Hepatocyte (in vitro differentiated cells): ENCODE results near the gene SMG9. TPM values are rescaled to one million over a fixed set of nuclear protein-coding genes. Genes with fewer than 3 reads are reported as not detected.

ENCODE experiments used
- DNase-seq: peaks from one replicate; pipeline ENCODE4 v3.0.0-alpha.2; 2016; ENCODE audit warnings: low spot score
- H2AFZ ChIP-seq: fragments of 200-600 bp; sonication (generic); 2 replicates; pipeline ENCODE4 v1.6.0; 2016; ENCODE audit warnings: antibody characterized with exemption, mild to moderate bottlenecking
- H3K27ac ChIP-seq: fragments of 200-600 bp; sonication (generic); 2 replicates; pipeline ENCODE4 v1.5.1; 2016; ENCODE audit warnings: mild to moderate bottlenecking
- H3K27me3 ChIP-seq: fragments of 200-600 bp; sonication (generic); 2 replicates; pipeline ENCODE4 v1.6.1; 2016
- H3K36me3 ChIP-seq: fragments of 200-600 bp; sonication (generic); replicated peaks from 2 replicates; pipeline ENCODE4 v1.5.1; 2016; ENCODE audit warnings: low read depth; ENCODE audit not compliant: insufficient read depth
- H3K4me1 ChIP-seq: fragments of 200-600 bp; sonication (generic); 2 replicates; pipeline ENCODE4 v1.5.1; 2016; ENCODE audit warnings: mild to moderate bottlenecking, moderate library complexity; ENCODE audit not compliant: insufficient read depth
- H3K4me2 ChIP-seq: fragments of 200-600 bp; sonication (generic); 2 replicates; pipeline ENCODE4 v1.6.0; 2016
- H3K4me3 ChIP-seq: fragments of 200-600 bp; sonication (generic); 2 replicates; pipeline ENCODE4 v1.5.1; 2016; ENCODE audit warnings: mild to moderate bottlenecking
- H3K79me2 ChIP-seq: fragments of 200-600 bp; sonication (generic); 2 replicates; pipeline ENCODE4 v1.6.0; 2017; ENCODE audit warnings: mild to moderate bottlenecking
- H3K9me2 ChIP-seq: fragments of 200-600 bp; sonication (generic); replicated peaks from 2 replicates; pipeline ENCODE4 v1.6.0; 2017; ENCODE audit warnings: mild to moderate bottlenecking; ENCODE audit not compliant: insufficient read depth
- H3K9me3 ChIP-seq: fragments of 200-600 bp; sonication (generic); 2 replicates; pipeline ENCODE4 v1.5.1; 2016; ENCODE audit warnings: low read depth, mild to moderate bottlenecking
- H4K20me1 ChIP-seq: fragments of 200-600 bp; sonication (generic); 2 replicates; pipeline ENCODE4 v1.6.0; 2016; ENCODE audit warnings: mild to moderate bottlenecking; ENCODE audit not compliant: insufficient read depth, poor library complexity, severe bottlenecking
- EZH2 ChIP-seq: fragments of 200-600 bp; sonication (generic); IDR thresholded peaks from 2 replicates; pipeline ENCODE4 v1.6.1; 2016; ENCODE audit warnings: antibody characterized with exemption, mild to moderate bottlenecking, borderline replicate concordance
- EZH2phosphoT487 ChIP-seq: fragments of 200-600 bp; sonication (generic); IDR thresholded peaks from one replicate; pipeline ENCODE4 v1.6.1; 2018; ENCODE audit warnings: antibody characterized with exemption, mild to moderate bottlenecking, low read depth, moderate library complexity; ENCODE audit not compliant: unreplicated experiment, severe bottlenecking
- WGBS: methylation state at CpG from one replicate; pipeline ENCODE4 v1.1.6; 2016; ENCODE audit warnings: low lambda C conversion rate; ENCODE audit errors: missing lambda C conversion rate; 5-methylcytosine and 5-hydroxymethylcytosine counted together
- polyA plus RNA-seq: library from polyadenylated mRNA; unstranded; fragments of >200 nt; fragmentation: Nextera tagmentation; extraction: Ambion mirVana; gene quantifications from 2 replicates; pipeline ENCODE4 v1.2.1, GENCODE V29; 2016
- total RNA-seq: library from RNA; depleted of rRNA; stranded (reverse); fragments of >200 nt; gene quantifications from 2 replicates; pipeline ENCODE4 v1.2.3, GENCODE V29; 2014
- TF ChIP-seq, protein P1 (sequence below): fragments of 200-600 bp; sonication (generic); IDR thresholded peaks from 2 replicates; pipeline ENCODE4 v1.5.1; 2016; ENCODE audit warnings: antibody characterized with exemption, mild to moderate bottlenecking; ENCODE audit not compliant: poor library complexity

Gene SMG9
- total and polyA plus RNA-seq, 2 experiments from 2014 or later: 16.1 to 34.9 TPM

DNA sequence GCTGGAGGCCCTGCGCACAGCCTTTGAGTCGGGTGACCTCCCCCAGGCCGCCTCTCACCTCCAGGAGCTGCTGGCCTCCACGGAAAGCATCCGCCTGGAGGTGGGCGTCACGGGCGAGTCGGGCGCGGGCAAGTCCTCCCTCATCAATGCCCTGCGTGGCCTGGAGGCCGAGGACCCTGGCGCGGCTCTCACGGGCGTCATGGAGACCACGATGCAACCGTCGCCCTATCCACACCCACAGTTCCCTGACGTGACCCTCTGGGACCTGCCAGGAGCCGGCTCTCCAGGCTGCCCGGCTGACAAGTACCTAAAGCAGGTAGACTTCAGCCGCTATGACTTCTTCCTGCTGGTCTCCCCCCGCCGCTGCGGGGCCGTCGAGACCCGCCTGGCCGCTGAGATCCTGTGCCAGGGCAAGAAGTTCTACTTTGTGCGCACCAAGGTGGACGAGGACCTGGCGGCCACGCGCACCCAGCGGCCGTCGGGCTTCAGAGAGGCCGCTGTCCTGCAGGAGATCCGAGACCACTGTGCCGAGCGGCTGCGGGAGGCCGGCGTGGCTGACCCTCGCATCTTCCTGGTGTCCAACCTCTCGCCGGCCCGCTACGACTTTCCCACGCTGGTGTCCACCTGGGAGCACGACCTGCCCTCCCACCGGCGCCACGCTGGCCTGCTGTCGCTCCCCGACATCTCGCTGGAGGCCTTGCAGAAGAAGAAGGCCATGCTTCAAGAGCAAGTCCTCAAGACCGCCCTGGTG, 36.0 kb downstream of the SMG9 start:
- H3K36me3 ChIP-seq: no peaks in the 10 kb centered on the region
- DNase-seq: no peak
- no peak overlapping the region for H3K27ac ChIP-seq
- no peaks in the 10 kb centered on the region for H3K27me3 ChIP-seq
- H4K20me1 ChIP-seq: no peaks in the 10 kb centered on the region
- no peaks in the 10 kb centered on the region for H3K79me2 ChIP-seq
- H3K9me2 ChIP-seq: no peaks in the 10 kb centered on the region
- no peaks in the 10 kb centered on the region for H3K4me1 ChIP-seq
- no peak overlapping the region for H3K4me2 ChIP-seq
- WGBS: 94% methylated on average over 57 of the region's 60 CpGs
- no peaks in the 10 kb centered on the region for H3K9me3 ChIP-seq
- TF ChIP-seq EZH2phosphoT487 (no peak), EZH2 (no peak)
- TF ChIP-seq, protein P1, sequence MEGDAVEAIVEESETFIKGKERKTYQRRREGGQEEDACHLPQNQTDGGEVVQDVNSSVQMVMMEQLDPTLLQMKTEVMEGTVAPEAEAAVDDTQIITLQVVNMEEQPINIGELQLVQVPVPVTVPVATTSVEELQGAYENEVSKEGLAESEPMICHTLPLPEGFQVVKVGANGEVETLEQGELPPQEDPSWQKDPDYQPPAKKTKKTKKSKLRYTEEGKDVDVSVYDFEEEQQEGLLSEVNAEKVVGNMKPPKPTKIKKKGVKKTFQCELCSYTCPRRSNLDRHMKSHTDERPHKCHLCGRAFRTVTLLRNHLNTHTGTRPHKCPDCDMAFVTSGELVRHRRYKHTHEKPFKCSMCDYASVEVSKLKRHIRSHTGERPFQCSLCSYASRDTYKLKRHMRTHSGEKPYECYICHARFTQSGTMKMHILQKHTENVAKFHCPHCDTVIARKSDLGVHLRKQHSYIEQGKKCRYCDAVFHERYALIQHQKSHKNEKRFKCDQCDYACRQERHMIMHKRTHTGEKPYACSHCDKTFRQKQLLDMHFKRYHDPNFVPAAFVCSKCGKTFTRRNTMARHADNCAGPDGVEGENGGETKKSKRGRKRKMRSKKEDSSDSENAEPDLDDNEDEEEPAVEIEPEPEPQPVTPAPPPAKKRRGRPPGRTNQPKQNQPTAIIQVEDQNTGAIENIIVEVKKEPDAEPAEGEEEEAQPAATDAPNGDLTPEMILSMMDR: no peak
- H2AFZ ChIP-seq: no peak overlapping the region
- H3K4me3 ChIP-seq: no peak overlapping the region

DNA sequence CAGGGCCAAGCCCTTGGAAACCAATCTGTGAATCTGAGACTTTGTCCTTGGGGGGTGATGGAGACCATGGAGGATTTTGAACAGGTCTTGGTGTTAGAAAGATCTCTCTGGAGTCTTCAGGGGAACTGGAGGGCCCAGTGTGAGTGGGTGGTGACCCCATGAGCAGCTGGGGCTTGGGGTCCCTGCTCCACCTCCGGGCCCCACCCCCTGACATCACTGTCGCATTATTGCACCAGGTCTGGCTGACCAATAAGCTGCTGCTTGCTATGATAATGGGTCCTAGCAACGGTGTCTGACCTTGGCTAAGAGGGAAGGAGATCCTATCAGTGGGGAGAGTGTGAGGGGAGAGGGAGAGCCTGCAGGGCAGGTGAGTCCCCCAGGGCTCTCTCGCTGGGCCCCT, 39.0 kb downstream of the SMG9 start, which contains the start of gene IRGC:
IRGC (plus strand) TSS at position 301 of the 400 bp plus-strand sequence. CDS start 2,483 bp downstream, outside the sequence.
- H3K36me3 ChIP-seq: no peaks in the 10 kb centered on the region
- H3K79me2 ChIP-seq: no peaks in the 10 kb centered on the region
- no peak for DNase-seq
- no peaks in the 10 kb centered on the region for H4K20me1 ChIP-seq
- no peak within 1 kb of the TSS for H3K27ac ChIP-seq
- H3K4me3 ChIP-seq: no peak within 1 kb of the TSS
- no peak for TF ChIP-seq EZH2
- TF ChIP-seq, protein P1: no peak
- TF ChIP-seq EZH2phosphoT487: no peak
- H3K4me2 ChIP-seq: no peak within 1 kb of the TSS
- 78% methylated on average over 4 of the region's 4 CpGs for WGBS
- no peak within 1 kb of the TSS for H2AFZ ChIP-seq
- H3K4me1 ChIP-seq: no peaks in the 10 kb centered on the region
- H3K27me3 ChIP-seq: no peaks in the 10 kb centered on the region
- no peaks in the 10 kb centered on the region for H3K9me3 ChIP-seq
- no peaks in the 10 kb centered on the region for H3K9me2 ChIP-seq

DNA sequence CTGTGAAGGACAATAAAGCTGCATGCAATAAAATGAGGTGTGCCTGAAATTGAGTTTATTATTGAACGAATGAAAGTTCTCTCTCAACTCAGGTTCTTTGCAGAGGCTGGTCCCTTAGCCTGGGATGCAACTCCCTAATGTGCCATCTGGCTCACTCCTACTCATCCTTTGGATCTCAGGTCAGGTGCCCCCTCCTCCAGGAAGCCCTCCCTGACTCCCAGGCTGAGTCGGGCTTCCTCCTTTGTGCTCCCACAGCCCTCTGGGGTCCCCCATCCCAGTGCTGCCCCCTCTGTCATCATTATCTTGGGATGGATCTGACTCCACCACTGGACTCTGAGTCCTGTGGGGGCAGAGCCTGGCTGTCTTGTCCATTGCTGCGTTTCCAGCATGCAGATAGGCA, 41.6 kb downstream of the SMG9 start:
- Histone ChIP-seq H3K9me3 (no peaks in the 10 kb centered on the region), H3K4me1 (no peaks in the 10 kb centered on the region), H3K4me3 (no peak overlapping the region), H4K20me1 (no peaks in the 10 kb centered on the region), H3K79me2 (no peaks in the 10 kb centered on the region), H2AFZ (no peak overlapping the region), H3K9me2 (no peaks in the 10 kb centered on the region), H3K4me2 (no peak overlapping the region), H3K36me3 (no peaks in the 10 kb centered on the region), H3K27me3 (no peaks in the 10 kb centered on the region), H3K27ac (no peak overlapping the region)
- DNase-seq: no peak
- TF ChIP-seq EZH2 (no peak), EZH2phosphoT487 (no peak)
- TF ChIP-seq, protein P1: no peak
- 72% methylated on average over 3 of the region's 3 CpGs for WGBS
